WTC11 (cell line): ENCODE data around the gene KRT5. TPM values are rescaled to one million over a fixed set of nuclear protein-coding genes. Genes with fewer than 3 reads are reported as not detected.

Experiments
- ATAC-seq: fragments of 200-7000 bp; cut with Tn5 transposase; 2 replicates; pipeline ENCODE4 v1.10.0; 2021; ENCODE audit warnings: mild to moderate bottlenecking, moderate library complexity
- CTCF ChIA-PET: fragments of 300-600 bp; sonication (Branson Sonifier 250); formaldehyde crosslinking; loops from one replicate; lab custom pipeline; 2021; ENCODE audit warnings: antibody characterized with exemption; lab: Charles Lee
- POLR2A ChIA-PET: fragments of 350-600 bp; sonication (Branson Sonifier 250); formaldehyde crosslinking; loops from one replicate; lab custom pipeline; 2021; ENCODE audit warnings: antibody characterized with exemption; lab: Charles Lee
- DNase-seq: peaks from one replicate; pipeline ENCODE4 v3.0.0; 2021; ENCODE audit warnings: low spot score
- H3K27ac Mint-ChIP-seq: 2 replicates; pipeline ENCODE4 v1.8.0; 2021; ENCODE audit warnings: mixed read lengths
- H3K27me3 Mint-ChIP-seq: 2 replicates; pipeline ENCODE4 v1.8.0; 2021; ENCODE audit warnings: low read depth, mild to moderate bottlenecking, moderate library complexity, mixed read lengths
- H3K36me3 Mint-ChIP-seq: 2 replicates; pipeline ENCODE4 v1.8.0; 2021; ENCODE audit warnings: mixed read lengths
- H3K4me1 Mint-ChIP-seq: 2 replicates; pipeline ENCODE4 v1.8.0; 2022; ENCODE audit warnings: mixed read lengths
- H3K4me3 Mint-ChIP-seq: 2 replicates; pipeline ENCODE4 v1.8.0; 2021; ENCODE audit warnings: mild to moderate bottlenecking, moderate library complexity, mixed read lengths
- H3K9me3 Mint-ChIP-seq: 2 replicates; pipeline ENCODE4 v1.8.0; 2021; ENCODE audit warnings: mixed read lengths
- CBFB ChIP-seq: sonication (generic); formaldehyde crosslinking; IDR thresholded peaks from 2 replicates; pipeline ENCODE4 v1.8.1; 2022; ENCODE audit warnings: mild to moderate bottlenecking, low read depth, missing genetic modification reagents
- FOXP1 ChIP-seq: sonication (generic); formaldehyde crosslinking; IDR thresholded peaks from 2 replicates; pipeline ENCODE4 v1.8.0; 2022; ENCODE audit warnings: missing genetic modification reagents, mild to moderate bottlenecking, moderate library complexity, borderline replicate concordance
- IRF2 ChIP-seq: sonication (generic); formaldehyde crosslinking; IDR thresholded peaks from 2 replicates; pipeline ENCODE4 v1.8.0; 2022; ENCODE audit warnings: low read depth, missing genetic modification reagents, borderline replicate concordance
- KAT7 ChIP-seq: sonication (generic); formaldehyde crosslinking; IDR thresholded peaks from 2 replicates; pipeline ENCODE4 v1.8.1; 2023; ENCODE audit warnings: missing genetic modification reagents, mild to moderate bottlenecking, borderline replicate concordance
- MYBL2 ChIP-seq: sonication (generic); formaldehyde crosslinking; IDR thresholded peaks from 2 replicates; pipeline ENCODE4 v1.8.1; 2023; ENCODE audit warnings: mild to moderate bottlenecking, moderate library complexity, missing genetic modification reagents
- NFE2L1 ChIP-seq: sonication (generic); formaldehyde crosslinking; IDR thresholded peaks from 2 replicates; pipeline ENCODE4 v1.8.1; 2023; ENCODE audit warnings: missing genetic modification reagents
- RELA ChIP-seq: sonication (generic); formaldehyde crosslinking; IDR thresholded peaks from 2 replicates; pipeline ENCODE4 v1.8.1; 2022; ENCODE audit warnings: missing genetic modification reagents, mild to moderate bottlenecking, borderline replicate concordance
- SMAD4 ChIP-seq: sonication (generic); formaldehyde crosslinking; IDR thresholded peaks from 2 replicates; pipeline ENCODE4 v1.8.0; 2022; ENCODE audit warnings: mild to moderate bottlenecking, missing genetic modification reagents
- ZBTB21 ChIP-seq: sonication (generic); formaldehyde crosslinking; IDR thresholded peaks from 2 replicates; pipeline ENCODE4 v1.8.1; 2023; ENCODE audit warnings: mild to moderate bottlenecking, missing genetic modification reagents, borderline replicate concordance
- ZNF121 ChIP-seq: sonication (generic); formaldehyde crosslinking; IDR thresholded peaks from 2 replicates; pipeline ENCODE4 v1.8.0; 2023; ENCODE audit warnings: missing genetic modification reagents
- ZNF138 ChIP-seq: sonication (generic); formaldehyde crosslinking; conservative IDR thresholded peaks from 2 replicates; pipeline ENCODE4 v1.8.1; 2022; ENCODE audit warnings: mild to moderate bottlenecking, moderate library complexity, missing genetic modification reagents
- ZNF232 ChIP-seq: sonication (generic); formaldehyde crosslinking; IDR thresholded peaks from 2 replicates; pipeline ENCODE4 v1.8.0; 2022; ENCODE audit warnings: mild to moderate bottlenecking, missing genetic modification reagents
- total RNA-seq: library from RNA; stranded (reverse); gene quantifications from 3 replicates; pipeline ENCODE4 v1.2.3, GENCODE V29; 2021
- TF ChIP-seq, protein P1 (sequence below): sonication (generic); formaldehyde crosslinking; IDR thresholded peaks from 2 replicates; pipeline ENCODE4 v1.8.1; 2022; ENCODE audit warnings: low read depth, mild to moderate bottlenecking, moderate library complexity, missing genetic modification reagents, borderline replicate concordance
- TF ChIP-seq, protein P2 (sequence below): sonication (generic); formaldehyde crosslinking; IDR thresholded peaks from 2 replicates; pipeline ENCODE4 v1.8.0; 2022; ENCODE audit warnings: mild to moderate bottlenecking, missing genetic modification reagents
- TF ChIP-seq, protein P3 (sequence below): sonication (generic); formaldehyde crosslinking; IDR thresholded peaks from 2 replicates; pipeline ENCODE4 v1.8.1; 2022; ENCODE audit warnings: low read depth, missing genetic modification reagents, borderline replicate concordance
- TF ChIP-seq, protein P4 (sequence below): sonication (generic); formaldehyde crosslinking; IDR thresholded peaks from 2 replicates; pipeline ENCODE4 v1.8.0; 2022; ENCODE audit warnings: mild to moderate bottlenecking, missing genetic modification reagents
- TF ChIP-seq, protein P5 (sequence below): sonication (generic); formaldehyde crosslinking; IDR thresholded peaks from 2 replicates; pipeline ENCODE4 v1.8.0; 2023; ENCODE audit warnings: missing genetic modification reagents
- TF ChIP-seq, protein P6 (sequence below): sonication (generic); formaldehyde crosslinking; IDR thresholded peaks from 2 replicates; pipeline ENCODE4 v1.8.1; 2023; ENCODE audit warnings: mild to moderate bottlenecking, missing genetic modification reagents
- TF ChIP-seq, protein P7 (sequence below): sonication (generic); formaldehyde crosslinking; IDR thresholded peaks from 2 replicates; pipeline ENCODE4 v1.8.1; 2022; ENCODE audit warnings: mild to moderate bottlenecking, moderate library complexity, missing genetic modification reagents
- TF ChIP-seq, protein P8 (sequence below): sonication (generic); formaldehyde crosslinking; IDR thresholded peaks from 2 replicates; pipeline ENCODE4 v1.8.1; 2022; ENCODE audit warnings: missing genetic modification reagents, borderline replicate concordance
- TF ChIP-seq, protein P9 (sequence below): sonication (generic); formaldehyde crosslinking; IDR thresholded peaks from 2 replicates; pipeline ENCODE4 v1.8.1; 2023; ENCODE audit warnings: mild to moderate bottlenecking, missing genetic modification reagents, borderline replicate concordance

Gene KRT5
- total RNA-seq, 1 experiment from 2014 or later = not detected

DNA sequence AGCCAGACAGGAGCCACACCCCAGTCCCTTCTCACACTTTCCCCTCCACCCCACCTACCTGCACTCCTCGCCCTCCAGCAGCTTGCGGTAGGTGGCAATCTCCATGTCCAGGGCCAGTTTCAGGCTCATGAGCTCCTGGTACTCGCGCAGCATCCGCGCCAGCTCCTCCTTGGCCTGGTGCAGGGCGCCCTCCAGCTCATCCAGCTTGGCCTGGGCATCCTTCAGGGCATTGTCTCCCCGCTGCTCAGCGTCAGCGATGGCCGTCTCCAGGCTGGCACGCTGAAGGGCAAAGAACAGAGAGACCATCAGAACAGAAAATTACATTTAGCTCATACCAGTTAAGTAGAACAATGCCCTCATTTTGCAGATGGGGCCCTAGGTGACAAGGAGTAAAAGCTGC lies 47.9 kb upstream of the KRT5 start:
- H3K27me3 Mint-ChIP-seq = no peaks in the 10 kb centered on the region
- CTCF ChIA-PET = interaction anchor here (1.0 to 1.8 kb wide), 4 partner anchors 14 to 303 kb away, joined by 3 to 5 read pairs (median 4); no protein-coding TSS in a partner anchor

DNA sequence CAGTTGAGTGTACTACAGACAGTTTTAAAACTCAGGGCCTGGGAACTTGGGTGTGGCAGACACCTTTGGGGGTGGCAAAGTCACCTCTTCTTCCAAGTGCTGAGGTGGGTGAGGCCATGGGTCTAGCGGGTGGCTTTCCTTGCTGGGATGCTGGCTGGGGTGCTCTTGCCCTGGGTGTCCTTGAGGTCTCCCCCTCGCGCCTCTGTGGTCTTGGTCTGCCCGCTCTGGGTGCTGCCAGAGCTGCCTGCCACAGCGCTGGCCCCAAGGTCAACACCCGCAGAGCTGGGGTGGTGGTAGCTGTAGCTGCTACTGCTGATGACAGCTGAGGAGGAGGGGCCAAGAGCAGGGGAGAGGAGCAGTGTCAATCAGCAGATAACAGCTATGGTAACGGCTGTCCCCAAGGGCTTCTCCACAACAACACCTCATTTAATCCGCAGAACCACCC lies 46.7 kb upstream of the KRT5 start:
- Mint-ChIP-seq H3K9me3 (no peaks in the 10 kb centered on the region), H3K27ac (no peak overlapping the region)
- CTCF ChIA-PET = interaction anchor here (1.1 to 1.8 kb wide), 4 partner anchors 16 to 299 kb away, joined by 3 to 5 read pairs (median 4); no protein-coding TSS in a partner anchor
- TF ChIP-seq CBFB (CRISPR knock-in tag) (no peak), SMAD4 (CRISPR knock-in tag) (no peak), FOXP1 (no peak), ZBTB21 (no peak), NFE2L1 (CRISPR knock-in tag) (no peak)
- TF ChIP-seq, protein P1, sequence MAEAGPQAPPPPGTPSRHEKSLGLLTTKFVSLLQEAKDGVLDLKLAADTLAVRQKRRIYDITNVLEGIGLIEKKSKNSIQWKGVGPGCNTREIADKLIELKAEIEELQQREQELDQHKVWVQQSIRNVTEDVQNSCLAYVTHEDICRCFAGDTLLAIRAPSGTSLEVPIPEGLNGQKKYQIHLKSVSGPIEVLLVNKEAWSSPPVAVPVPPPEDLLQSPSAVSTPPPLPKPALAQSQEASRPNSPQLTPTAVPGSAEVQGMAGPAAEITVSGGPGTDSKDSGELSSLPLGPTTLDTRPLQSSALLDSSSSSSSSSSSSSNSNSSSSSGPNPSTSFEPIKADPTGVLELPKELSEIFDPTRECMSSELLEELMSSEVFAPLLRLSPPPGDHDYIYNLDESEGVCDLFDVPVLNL = no peak
- TF ChIP-seq, protein P2, sequence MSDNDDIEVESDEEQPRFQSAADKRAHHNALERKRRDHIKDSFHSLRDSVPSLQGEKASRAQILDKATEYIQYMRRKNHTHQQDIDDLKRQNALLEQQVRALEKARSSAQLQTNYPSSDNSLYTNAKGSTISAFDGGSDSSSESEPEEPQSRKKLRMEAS (CRISPR knock-in tag) = no peak
- TF ChIP-seq, protein P3, sequence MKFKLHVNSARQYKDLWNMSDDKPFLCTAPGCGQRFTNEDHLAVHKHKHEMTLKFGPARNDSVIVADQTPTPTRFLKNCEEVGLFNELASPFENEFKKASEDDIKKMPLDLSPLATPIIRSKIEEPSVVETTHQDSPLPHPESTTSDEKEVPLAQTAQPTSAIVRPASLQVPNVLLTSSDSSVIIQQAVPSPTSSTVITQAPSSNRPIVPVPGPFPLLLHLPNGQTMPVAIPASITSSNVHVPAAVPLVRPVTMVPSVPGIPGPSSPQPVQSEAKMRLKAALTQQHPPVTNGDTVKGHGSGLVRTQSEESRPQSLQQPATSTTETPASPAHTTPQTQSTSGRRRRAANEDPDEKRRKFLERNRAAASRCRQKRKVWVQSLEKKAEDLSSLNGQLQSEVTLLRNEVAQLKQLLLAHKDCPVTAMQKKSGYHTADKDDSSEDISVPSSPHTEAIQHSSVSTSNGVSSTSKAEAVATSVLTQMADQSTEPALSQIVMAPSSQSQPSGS (CRISPR knock-in tag) = no peak
- TF ChIP-seq, protein P4, sequence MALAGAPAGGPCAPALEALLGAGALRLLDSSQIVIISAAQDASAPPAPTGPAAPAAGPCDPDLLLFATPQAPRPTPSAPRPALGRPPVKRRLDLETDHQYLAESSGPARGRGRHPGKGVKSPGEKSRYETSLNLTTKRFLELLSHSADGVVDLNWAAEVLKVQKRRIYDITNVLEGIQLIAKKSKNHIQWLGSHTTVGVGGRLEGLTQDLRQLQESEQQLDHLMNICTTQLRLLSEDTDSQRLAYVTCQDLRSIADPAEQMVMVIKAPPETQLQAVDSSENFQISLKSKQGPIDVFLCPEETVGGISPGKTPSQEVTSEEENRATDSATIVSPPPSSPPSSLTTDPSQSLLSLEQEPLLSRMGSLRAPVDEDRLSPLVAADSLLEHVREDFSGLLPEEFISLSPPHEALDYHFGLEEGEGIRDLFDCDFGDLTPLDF (CRISPR knock-in tag) = no peak

More for the DNA sequence above, 47.9 kb upstream of the KRT5 start:
- POLR2A ChIA-PET = interaction anchor here (0.6 kb wide), 1 partner anchor 17 kb away, joined by 3 read pairs; no protein-coding TSS in a partner anchor
- Mint-ChIP-seq H3K4me1 (no peaks in the 10 kb centered on the region), H3K27ac (no peak overlapping the region), H3K4me3 (no peak overlapping the region), H3K9me3 (no peaks in the 10 kb centered on the region), H3K36me3 (no peaks in the 10 kb centered on the region)
- ATAC-seq = no peak
- TF ChIP-seq, protein P5, sequence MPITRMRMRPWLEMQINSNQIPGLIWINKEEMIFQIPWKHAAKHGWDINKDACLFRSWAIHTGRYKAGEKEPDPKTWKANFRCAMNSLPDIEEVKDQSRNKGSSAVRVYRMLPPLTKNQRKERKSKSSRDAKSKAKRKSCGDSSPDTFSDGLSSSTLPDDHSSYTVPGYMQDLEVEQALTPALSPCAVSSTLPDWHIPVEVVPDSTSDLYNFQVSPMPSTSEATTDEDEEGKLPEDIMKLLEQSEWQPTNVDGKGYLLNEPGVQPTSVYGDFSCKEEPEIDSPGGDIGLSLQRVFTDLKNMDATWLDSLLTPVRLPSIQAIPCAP (CRISPR knock-in tag) = no peak
- TF ChIP-seq, protein P6, sequence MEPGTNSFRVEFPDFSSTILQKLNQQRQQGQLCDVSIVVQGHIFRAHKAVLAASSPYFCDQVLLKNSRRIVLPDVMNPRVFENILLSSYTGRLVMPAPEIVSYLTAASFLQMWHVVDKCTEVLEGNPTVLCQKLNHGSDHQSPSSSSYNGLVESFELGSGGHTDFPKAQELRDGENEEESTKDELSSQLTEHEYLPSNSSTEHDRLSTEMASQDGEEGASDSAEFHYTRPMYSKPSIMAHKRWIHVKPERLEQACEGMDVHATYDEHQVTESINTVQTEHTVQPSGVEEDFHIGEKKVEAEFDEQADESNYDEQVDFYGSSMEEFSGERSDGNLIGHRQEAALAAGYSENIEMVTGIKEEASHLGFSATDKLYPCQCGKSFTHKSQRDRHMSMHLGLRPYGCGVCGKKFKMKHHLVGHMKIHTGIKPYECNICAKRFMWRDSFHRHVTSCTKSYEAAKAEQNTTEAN (CRISPR knock-in tag) = no peak
- TF ChIP-seq MYBL2 (CRISPR knock-in tag) (no peak), RELA (CRISPR knock-in tag) (no peak), CBFB (CRISPR knock-in tag) (no peak), KAT7 (CRISPR knock-in tag) (no peak), ZNF232 (CRISPR knock-in tag) (no peak), ZNF121 (CRISPR knock-in tag) (no peak), ZNF138 (CRISPR knock-in tag) (no peak), IRF2 (CRISPR knock-in tag) (no peak)
- TF ChIP-seq, protein P2 (CRISPR knock-in tag) = no peak
- TF ChIP-seq, protein P7, sequence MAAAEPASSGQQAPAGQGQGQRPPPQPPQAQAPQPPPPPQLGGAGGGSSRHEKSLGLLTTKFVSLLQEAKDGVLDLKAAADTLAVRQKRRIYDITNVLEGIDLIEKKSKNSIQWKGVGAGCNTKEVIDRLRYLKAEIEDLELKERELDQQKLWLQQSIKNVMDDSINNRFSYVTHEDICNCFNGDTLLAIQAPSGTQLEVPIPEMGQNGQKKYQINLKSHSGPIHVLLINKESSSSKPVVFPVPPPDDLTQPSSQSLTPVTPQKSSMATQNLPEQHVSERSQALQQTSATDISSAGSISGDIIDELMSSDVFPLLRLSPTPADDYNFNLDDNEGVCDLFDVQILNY (CRISPR knock-in tag) = no peak
- TF ChIP-seq, protein P8, sequence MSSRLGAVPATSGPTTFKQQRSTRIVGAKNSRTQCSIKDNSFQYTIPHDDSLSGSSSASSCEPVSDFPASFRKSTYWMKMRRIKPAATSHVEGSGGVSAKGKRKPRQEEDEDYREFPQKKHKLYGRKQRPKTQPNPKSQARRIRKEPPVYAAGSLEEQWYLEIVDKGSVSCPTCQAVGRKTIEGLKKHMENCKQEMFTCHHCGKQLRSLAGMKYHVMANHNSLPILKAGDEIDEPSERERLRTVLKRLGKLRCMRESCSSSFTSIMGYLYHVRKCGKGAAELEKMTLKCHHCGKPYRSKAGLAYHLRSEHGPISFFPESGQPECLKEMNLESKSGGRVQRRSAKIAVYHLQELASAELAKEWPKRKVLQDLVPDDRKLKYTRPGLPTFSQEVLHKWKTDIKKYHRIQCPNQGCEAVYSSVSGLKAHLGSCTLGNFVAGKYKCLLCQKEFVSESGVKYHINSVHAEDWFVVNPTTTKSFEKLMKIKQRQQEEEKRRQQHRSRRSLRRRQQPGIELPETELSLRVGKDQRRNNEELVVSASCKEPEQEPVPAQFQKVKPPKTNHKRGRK (CRISPR knock-in tag) = no peak
- TF ChIP-seq, protein P9, sequence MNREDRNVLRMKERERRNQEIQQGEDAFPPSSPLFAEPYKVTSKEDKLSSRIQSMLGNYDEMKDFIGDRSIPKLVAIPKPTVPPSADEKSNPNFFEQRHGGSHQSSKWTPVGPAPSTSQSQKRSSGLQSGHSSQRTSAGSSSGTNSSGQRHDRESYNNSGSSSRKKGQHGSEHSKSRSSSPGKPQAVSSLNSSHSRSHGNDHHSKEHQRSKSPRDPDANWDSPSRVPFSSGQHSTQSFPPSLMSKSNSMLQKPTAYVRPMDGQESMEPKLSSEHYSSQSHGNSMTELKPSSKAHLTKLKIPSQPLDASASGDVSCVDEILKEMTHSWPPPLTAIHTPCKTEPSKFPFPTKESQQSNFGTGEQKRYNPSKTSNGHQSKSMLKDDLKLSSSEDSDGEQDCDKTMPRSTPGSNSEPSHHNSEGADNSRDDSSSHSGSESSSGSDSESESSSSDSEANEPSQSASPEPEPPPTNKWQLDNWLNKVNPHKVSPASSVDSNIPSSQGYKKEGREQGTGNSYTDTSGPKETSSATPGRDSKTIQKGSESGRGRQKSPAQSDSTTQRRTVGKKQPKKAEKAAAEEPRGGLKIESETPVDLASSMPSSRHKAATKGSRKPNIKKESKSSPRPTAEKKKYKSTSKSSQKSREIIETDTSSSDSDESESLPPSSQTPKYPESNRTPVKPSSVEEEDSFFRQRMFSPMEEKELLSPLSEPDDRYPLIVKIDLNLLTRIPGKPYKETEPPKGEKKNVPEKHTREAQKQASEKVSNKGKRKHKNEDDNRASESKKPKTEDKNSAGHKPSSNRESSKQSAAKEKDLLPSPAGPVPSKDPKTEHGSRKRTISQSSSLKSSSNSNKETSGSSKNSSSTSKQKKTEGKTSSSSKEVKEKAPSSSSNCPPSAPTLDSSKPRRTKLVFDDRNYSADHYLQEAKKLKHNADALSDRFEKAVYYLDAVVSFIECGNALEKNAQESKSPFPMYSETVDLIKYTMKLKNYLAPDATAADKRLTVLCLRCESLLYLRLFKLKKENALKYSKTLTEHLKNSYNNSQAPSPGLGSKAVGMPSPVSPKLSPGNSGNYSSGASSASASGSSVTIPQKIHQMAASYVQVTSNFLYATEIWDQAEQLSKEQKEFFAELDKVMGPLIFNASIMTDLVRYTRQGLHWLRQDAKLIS (CRISPR knock-in tag) = no peak
- DNase-seq = no peak

More for the DNA sequence above, 46.7 kb upstream of the KRT5 start:
- ATAC-seq (no peak), DNase-seq (no peak)
- no peaks in the 10 kb centered on the region for H3K27me3 Mint-ChIP-seq
- POLR2A ChIA-PET = no interaction called here
- no peak overlapping the region for H3K4me3 Mint-ChIP-seq
- no peaks in the 10 kb centered on the region for H3K36me3 Mint-ChIP-seq
- no peaks in the 10 kb centered on the region for H3K4me1 Mint-ChIP-seq
